Mesodermal cell (in vitro differentiated cells): Measurements from ENCODE around the gene FRMD4A. TPM values are rescaled to one million over a fixed set of nuclear protein-coding genes. Genes with fewer than 3 reads are reported as not detected.

ENCODE experiments used
- H3K27ac ChIP-seq: 2 replicates; pipeline ENCODE4 v1.7.0; 2013; ENCODE audit warnings: mild to moderate bottlenecking, low read depth, low read length, moderate library complexity; ENCODE audit not compliant: severe bottlenecking
- H3K36me3 ChIP-seq: 2 replicates; pipeline ENCODE4 v1.7.1; 2013; ENCODE audit warnings: mild to moderate bottlenecking, low read length, moderate library complexity; ENCODE audit not compliant: control insufficient read depth, insufficient read depth
- H3K4me1 ChIP-seq: one replicate; pipeline ENCODE4 v1.7.1; 2013; ENCODE audit warnings: mild to moderate bottlenecking, low read length; ENCODE audit not compliant: insufficient read depth, control insufficient read depth, poor library complexity, severe bottlenecking
- H3K4me3 ChIP-seq: 2 replicates; pipeline ENCODE4 v1.7.0; 2013; ENCODE audit warnings: low read length, control low read depth, mild to moderate bottlenecking; ENCODE audit not compliant: insufficient read depth, poor library complexity, severe bottlenecking; ENCODE audit errors: extremely low read depth
- H3K9me3 ChIP-seq: 2 replicates; pipeline ENCODE4 v1.7.1; 2013; ENCODE audit warnings: mild to moderate bottlenecking, low read length, moderate library complexity; ENCODE audit not compliant: control insufficient read depth
- WGBS, 2 experiments: methylation state at CpG; one replicate each; pipeline ENCODE4 v1.1.5; 2013; ENCODE audit warnings: missing lambda C conversion rate in 2 of 2; ENCODE audit not compliant: insufficient coverage in 2 of 2; 5-methylcytosine and 5-hydroxymethylcytosine counted together
- polyA plus RNA-seq, 2 experiments: library from polyadenylated mRNA; stranded (reverse); fragments of 50-300 nt; gene quantifications; one replicate each; pipeline ENCODE4 v1.2.3, GENCODE V29; 2013

The FRMD4A gene
- 112 TPM for polyA plus RNA-seq (2013, experiment 1 of 2)
- polyA plus RNA-seq (2013, experiment 2 of 2): 58.8 TPM

- Histone ChIP-seq H3K4me3 (no peak within 1 kb of the TSS), H3K9me3 (no peaks in the 10 kb centered on the region), H3K36me3 (no peaks in the 10 kb centered on the region), H3K27ac (no peak within 1 kb of the TSS), H3K4me1 (peaks cover 4% of the 10 kb centered on the region)
- 51 to 64% methylated on average over 12 of the region's 14 CpGs for WGBS, 2 experiments
Observed at GRCh38 chr10:14330388-14331061, at the start of gene FRMD4A. Gene FRMD4A (minus strand): TSS chr10:14330924.

- WGBS, 2 experiments: 75 to 86% methylated on average over 7 to 8 of the region's 8 CpGs
- Histone ChIP-seq H3K4me1 (peaks cover 11% of the 10 kb centered on the region), H3K36me3 (no peaks in the 10 kb centered on the region), H3K4me3 (no peak overlapping the region), H3K9me3 (no peaks in the 10 kb centered on the region), H3K27ac (no peak overlapping the region)
Observed at GRCh38 chr10:14379556-14380280, 49.0 kb upstream of the FRMD4A start.

GRCh38 chr10:14378387-14378960 is 47.8 kb upstream of the FRMD4A start:
- 94 to 97% methylated on average over 6 of the region's 6 CpGs for WGBS, 2 experiments
- Histone ChIP-seq H3K36me3 (no peaks in the 10 kb centered on the region), H3K4me3 (no peak overlapping the region), H3K9me3 (no peaks in the 10 kb centered on the region), H3K4me1 (peaks cover 11% of the 10 kb centered on the region), H3K27ac (no peak overlapping the region)

GRCh38 chr10:14377591-14378175 is 47.0 kb upstream of the FRMD4A start:
- 89 to 92% methylated on average over 1 of the region's 4 CpGs for WGBS, 2 experiments
- peaks cover 5% of the 10 kb centered on the region for H3K4me1 ChIP-seq
- no peaks in the 10 kb centered on the region for H3K36me3 ChIP-seq
- no peak overlapping the region for H3K27ac ChIP-seq
- H3K9me3 ChIP-seq: no peaks in the 10 kb centered on the region
- no peak overlapping the region for H3K4me3 ChIP-seq

GRCh38 chr10:14374745-14375445 is 44.2 kb upstream of the FRMD4A start:
- Histone ChIP-seq H3K36me3 (no peaks in the 10 kb centered on the region), H3K9me3 (no peaks in the 10 kb centered on the region), H3K27ac (no peak overlapping the region), H3K4me1 (no peaks in the 10 kb centered on the region), H3K4me3 (no peak overlapping the region)
- WGBS, 2 experiments: 94 to 95% methylated on average over 5 of the region's 5 CpGs

- no peaks in the 10 kb centered on the region for H3K36me3 ChIP-seq
- no peak overlapping the region for H3K27ac ChIP-seq
- WGBS, 2 experiments: 77 to 89% methylated on average over 3 to 4 of the region's 4 CpGs
- H3K4me1 ChIP-seq: no peaks in the 10 kb centered on the region
- no peak overlapping the region for H3K4me3 ChIP-seq
- H3K9me3 ChIP-seq: no peaks in the 10 kb centered on the region
Observed at GRCh38 chr10:14372606-14373005, 41.9 kb upstream of the FRMD4A start.

- Histone ChIP-seq H3K36me3 (no peaks in the 10 kb centered on the region), H3K27ac (no peak overlapping the region), H3K4me3 (no peak overlapping the region), H3K9me3 (no peaks in the 10 kb centered on the region), H3K4me1 (no peaks in the 10 kb centered on the region)
- 75 to 84% methylated on average over 4 of the region's 4 CpGs for WGBS, 2 experiments
Observed at GRCh38 chr10:14371581-14371980, 40.9 kb upstream of the FRMD4A start.

- H3K9me3 ChIP-seq: no peaks in the 10 kb centered on the region
- H3K4me1 ChIP-seq: no peaks in the 10 kb centered on the region
- no peaks in the 10 kb centered on the region for H3K36me3 ChIP-seq
- H3K27ac ChIP-seq: no peak overlapping the region
- 86 to 89% methylated on average over 3 to 5 of the region's 5 CpGs for WGBS, 2 experiments
- no peak overlapping the region for H3K4me3 ChIP-seq
Observed at GRCh38 chr10:14370894-14371293, 40.2 kb upstream of the FRMD4A start.

GRCh38 chr10:14369906-14370305 is 39.2 kb upstream of the FRMD4A start:
- no peaks in the 10 kb centered on the region for H3K4me1 ChIP-seq

GRCh38 chr10:14366760-14367159 is 36.0 kb upstream of the FRMD4A start:
- no peak overlapping the region for H3K4me3 ChIP-seq
- no peak overlapping the region for H3K27ac ChIP-seq
- WGBS, 2 experiments: 100% methylated on average over 1 of the region's 1 CpG
- H3K9me3 ChIP-seq: no peaks in the 10 kb centered on the region
- peaks cover 3% of the 10 kb centered on the region for H3K4me1 ChIP-seq
- no peaks in the 10 kb centered on the region for H3K36me3 ChIP-seq

More at GRCh38 chr10:14369906-14370305, 39.2 kb upstream of the FRMD4A start:
- no peak overlapping the region for H3K27ac ChIP-seq
- no peaks in the 10 kb centered on the region for H3K9me3 ChIP-seq
- H3K4me3 ChIP-seq: no peak overlapping the region
- no peaks in the 10 kb centered on the region for H3K36me3 ChIP-seq
